ENCODE data around the gene GLRX5. TPM values are rescaled to one million over a fixed set of nuclear protein-coding genes. Genes with fewer than 3 reads are reported as not detected.

GLRX5 gene
- total RNA-seq, 1 donor from 2014 or later, result 23.7 TPM

- no peaks in the 10 kb centered on the region for H3K27me3 ChIP-seq (ENCODE audit: low read depth)
- peaks cover 26% of the 10 kb centered on the region for H3K4me1 ChIP-seq
- TF ChIP-seq CTCF (IDR thresholded peaks at IDR 0.05), result no peak
- no peak overlapping the region for H3K4me3 ChIP-seq
- DNase-seq, result no peak
- H3K36me3 ChIP-seq, result no peaks in the 10 kb centered on the region
- no peak for ATAC-seq
- intact Hi-C loops (cut with DNase I), result no loop called here
- no peak overlapping the region for H3K27ac ChIP-seq
- H3K9me3 ChIP-seq, result no peaks in the 10 kb centered on the region
These were observed 46.3 kb upstream of the GLRX5 start for GRCh38 chr14:95488376-95489213.

GRCh38 chr14:95489214-95490137 lies 45.4 kb upstream of the GLRX5 start:
- no peak for TF ChIP-seq CTCF (IDR thresholded peaks at IDR 0.05)
- no peak for DNase-seq
- H3K27ac ChIP-seq, result no peak overlapping the region

GRCh38 chr14:95490138-95490509 lies 44.7 kb upstream of the GLRX5 start:
- Histone ChIP-seq H3K4me3 (no peak overlapping the region), H3K36me3 (no peaks in the 10 kb centered on the region), H3K27me3 (ENCODE audit: low read depth) (no peaks in the 10 kb centered on the region), H3K27ac (no peak overlapping the region), H3K9me3 (no peaks in the 10 kb centered on the region), H3K4me1 (peaks cover 22% of the 10 kb centered on the region)
- intact Hi-C loops (cut with DNase I), result no loop called here
- no peak for TF ChIP-seq CTCF (IDR thresholded peaks at IDR 0.05)
- no peak for ATAC-seq
- no peak for DNase-seq

More at GRCh38 chr14:95489214-95490137, 45.4 kb upstream of the GLRX5 start:
- Histone ChIP-seq H3K4me1 (peaks cover 19% of the 10 kb centered on the region), H3K9me3 (no peaks in the 10 kb centered on the region), H3K36me3 (no peaks in the 10 kb centered on the region), H3K4me3 (no peak overlapping the region), H3K27me3 (ENCODE audit: low read depth) (no peaks in the 10 kb centered on the region)
- intact Hi-C loops (cut with DNase I), result no loop called here
- no peak for ATAC-seq

- DNase-seq (no peak), ATAC-seq (no peak)
- Histone ChIP-seq H3K4me3 (no peak overlapping the region), H3K4me1 (peaks cover 30% of the 10 kb centered on the region), H3K27ac (no peak overlapping the region), H3K36me3 (no peaks in the 10 kb centered on the region), H3K27me3 (ENCODE audit: low read depth) (no peaks in the 10 kb centered on the region), H3K9me3 (no peaks in the 10 kb centered on the region)
- TF ChIP-seq CTCF (IDR thresholded peaks at IDR 0.05), result no peak
- intact Hi-C loops (cut with DNase I), result no loop called here
These were observed 44.0 kb upstream of the GLRX5 start for GRCh38 chr14:95490727-95491451.

GRCh38 chr14:95491936-95492608 lies 42.8 kb upstream of the GLRX5 start:
- no peaks in the 10 kb centered on the region for H3K9me3 ChIP-seq
- no peak overlapping the region for H3K27ac ChIP-seq
- intact Hi-C loops (cut with DNase I), result no loop called here
- ATAC-seq (no peak), DNase-seq (no peak)
- no peaks in the 10 kb centered on the region for H3K36me3 ChIP-seq
- peaks cover 42% of the 10 kb centered on the region for H3K4me1 ChIP-seq
- H3K27me3 ChIP-seq (ENCODE audit: low read depth), result no peaks in the 10 kb centered on the region
- no peak overlapping the region for H3K4me3 ChIP-seq
- TF ChIP-seq CTCF (IDR thresholded peaks at IDR 0.05), result no peak

Measured in lower lobe of right lung (tissue), 2 donors.